Stimulated activated CD8-positive, alpha-beta memory T cell treated with anti-CD3 and anti-CD28 coated beads, Interleukin-7, amount 100 ng/mL, for 48 hours (primary cell): ENCODE measurements around the gene AHCTF1.

Experiments used
- DNase-seq, 2 donors: peaks; one replicate each; pipeline ENCODE4 v3.0.0-alpha.2; 2020; ENCODE audit warnings: low read depth in 1 of 2; ENCODE audit errors: extremely low read depth in 1 of 2

The AHCTF1 gene, protein sequence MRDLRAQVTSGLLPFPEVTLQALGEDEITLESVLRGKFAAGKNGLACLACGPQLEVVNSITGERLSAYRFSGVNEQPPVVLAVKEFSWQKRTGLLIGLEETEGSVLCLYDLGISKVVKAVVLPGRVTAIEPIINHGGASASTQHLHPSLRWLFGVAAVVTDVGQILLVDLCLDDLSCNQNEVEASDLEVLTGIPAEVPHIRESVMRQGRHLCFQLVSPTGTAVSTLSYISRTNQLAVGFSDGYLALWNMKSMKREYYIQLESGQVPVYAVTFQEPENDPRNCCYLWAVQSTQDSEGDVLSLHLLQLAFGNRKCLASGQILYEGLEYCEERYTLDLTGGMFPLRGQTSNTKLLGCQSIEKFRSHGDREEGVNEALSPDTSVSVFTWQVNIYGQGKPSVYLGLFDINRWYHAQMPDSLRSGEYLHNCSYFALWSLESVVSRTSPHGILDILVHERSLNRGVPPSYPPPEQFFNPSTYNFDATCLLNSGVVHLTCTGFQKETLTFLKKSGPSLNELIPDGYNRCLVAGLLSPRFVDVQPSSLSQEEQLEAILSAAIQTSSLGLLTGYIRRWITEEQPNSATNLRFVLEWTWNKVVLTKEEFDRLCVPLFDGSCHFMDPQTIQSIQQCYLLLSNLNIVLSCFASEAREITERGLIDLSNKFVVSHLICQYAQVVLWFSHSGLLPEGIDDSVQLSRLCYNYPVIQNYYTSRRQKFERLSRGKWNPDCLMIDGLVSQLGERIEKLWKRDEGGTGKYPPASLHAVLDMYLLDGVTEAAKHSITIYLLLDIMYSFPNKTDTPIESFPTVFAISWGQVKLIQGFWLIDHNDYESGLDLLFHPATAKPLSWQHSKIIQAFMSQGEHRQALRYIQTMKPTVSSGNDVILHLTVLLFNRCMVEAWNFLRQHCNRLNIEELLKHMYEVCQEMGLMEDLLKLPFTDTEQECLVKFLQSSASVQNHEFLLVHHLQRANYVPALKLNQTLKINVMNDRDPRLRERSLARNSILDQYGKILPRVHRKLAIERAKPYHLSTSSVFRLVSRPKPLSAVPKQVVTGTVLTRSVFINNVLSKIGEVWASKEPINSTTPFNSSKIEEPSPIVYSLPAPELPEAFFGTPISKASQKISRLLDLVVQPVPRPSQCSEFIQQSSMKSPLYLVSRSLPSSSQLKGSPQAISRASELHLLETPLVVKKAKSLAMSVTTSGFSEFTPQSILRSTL (N-terminal part only)

GRCh38 chr1:246931549-246932365 lies at the start of gene AHCTF1:
TSS of gene AHCTF1 (minus strand) at chr1:246931948. CDS start at chr1:246918370, 13,578 bp downstream.
- peak; percentile 81 to 89 for DNase-seq

DNA sequence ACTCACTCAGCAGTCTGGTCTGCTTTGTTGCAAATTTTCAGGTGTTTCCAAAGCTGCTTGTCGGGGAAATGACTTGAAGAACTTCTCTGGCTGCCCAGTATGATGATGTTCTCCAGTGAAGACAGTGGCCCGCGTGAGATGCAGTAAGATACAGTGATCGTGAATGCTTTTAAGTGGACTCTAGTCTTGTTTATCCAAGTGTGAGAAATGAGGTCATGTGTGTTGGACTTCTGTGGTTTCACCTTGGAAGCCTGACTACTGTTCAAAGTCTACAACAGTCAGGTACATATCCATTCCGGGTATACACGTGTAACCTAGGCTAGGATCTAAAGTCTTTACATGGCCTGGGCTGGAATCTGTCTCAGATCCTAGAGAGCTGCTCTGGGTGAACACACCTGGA lies 47.0 kb upstream of the AHCTF1 start:
- DNase-seq: no peak

DNA sequence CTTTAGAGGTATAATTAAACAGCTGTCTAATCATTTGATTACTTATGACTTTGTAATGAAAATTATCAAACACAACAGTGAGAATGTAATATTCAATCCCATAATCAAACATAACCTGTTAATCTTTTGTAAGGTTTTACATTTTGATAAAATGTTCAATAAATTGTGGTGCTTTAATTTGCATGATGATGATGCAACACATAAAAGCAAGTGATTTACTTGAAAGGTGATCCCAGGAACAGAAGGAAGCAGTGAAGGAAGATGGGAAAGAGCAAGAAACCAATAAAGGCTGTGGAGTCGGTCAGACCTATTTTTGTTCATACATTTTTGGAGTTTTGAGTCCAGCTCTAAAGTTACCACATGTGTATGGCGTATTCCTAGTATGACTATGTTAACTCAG lies 46.5 kb upstream of the AHCTF1 start:
- DNase-seq: no peak

- DNase-seq: no peak
Observed at GRCh38 chr1:246971969-246972368, 40.2 kb upstream of the AHCTF1 start.

- peak; percentile 5 to 6 for DNase-seq
Observed at GRCh38 chr1:246971090-246971721, 39.5 kb upstream of the AHCTF1 start.

GRCh38 chr1:246969621-246970020 lies 37.9 kb upstream of the AHCTF1 start:
- no peak for DNase-seq

DNA sequence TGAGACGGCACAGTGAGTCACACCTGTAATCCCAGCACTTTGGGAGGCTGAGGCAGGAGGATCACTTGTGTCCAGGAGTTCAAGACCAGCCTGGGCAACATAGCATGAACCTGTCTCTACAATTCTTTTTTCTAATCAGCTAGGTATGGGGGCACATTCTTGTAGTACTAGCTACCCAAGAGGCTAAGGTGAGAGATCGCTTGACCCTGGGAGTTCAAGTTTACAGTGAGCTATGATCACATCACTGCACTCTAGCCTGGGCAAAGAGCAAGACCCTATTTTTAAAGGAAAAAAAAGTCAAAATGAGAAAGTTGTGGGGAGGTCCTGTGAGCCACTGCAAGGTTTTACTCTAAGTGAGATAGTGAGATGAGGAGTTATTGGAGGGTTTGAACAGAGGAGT lies 34.8 kb upstream of the AHCTF1 start:
- no peak for DNase-seq

DNA sequence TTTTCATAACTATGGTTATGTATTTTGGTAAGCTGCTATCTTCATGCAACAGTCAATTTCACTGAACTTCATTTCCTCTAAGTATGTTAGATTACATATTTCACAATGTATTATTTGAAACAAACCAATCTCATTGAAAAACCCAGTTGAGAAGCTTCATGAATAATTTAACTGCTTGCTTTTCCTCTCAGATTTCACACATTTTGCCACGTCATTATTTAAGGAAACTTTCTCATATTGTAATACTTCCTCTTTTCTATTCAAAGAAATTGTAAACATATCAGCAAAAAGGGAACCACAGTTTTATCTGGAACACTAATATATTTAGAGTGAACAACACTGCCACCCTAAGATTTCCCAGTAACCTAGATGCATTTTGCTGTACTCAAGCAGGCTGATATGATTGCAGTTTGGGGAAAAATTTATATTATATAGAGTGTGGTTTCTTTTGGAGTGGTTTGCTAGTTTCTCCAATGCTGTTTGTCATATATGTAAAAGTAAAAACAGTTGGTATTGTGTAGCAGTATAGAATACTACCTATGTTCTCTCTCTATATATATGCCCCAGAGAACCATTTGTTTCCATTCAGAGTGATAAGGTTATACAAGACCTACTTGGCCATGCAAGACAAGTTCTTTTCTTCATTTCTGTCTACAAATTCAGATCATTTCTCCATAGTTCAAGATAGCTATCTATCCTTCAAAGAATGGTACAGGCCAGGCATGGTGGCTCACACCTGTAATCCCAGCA lies 28.4 kb upstream of the AHCTF1 start:
- no peak for DNase-seq

DNA sequence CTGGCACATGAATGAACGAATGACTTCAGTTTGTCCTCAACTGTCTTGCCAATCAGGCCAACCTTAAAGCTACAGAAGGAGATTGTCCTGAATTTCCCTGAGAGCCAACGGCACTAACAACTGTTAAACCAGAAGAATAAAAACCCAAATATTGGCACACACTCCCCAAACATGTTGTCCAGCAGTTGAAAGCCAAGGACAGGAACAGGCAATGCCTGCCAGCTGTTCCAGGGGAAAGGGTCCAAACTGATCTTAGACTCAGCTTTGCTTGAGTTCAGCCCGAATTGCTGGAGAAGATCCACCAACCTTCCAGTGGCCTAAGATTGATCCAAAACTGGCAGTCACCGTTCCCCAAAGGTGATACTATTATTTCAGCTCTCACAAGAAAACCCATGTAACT lies 22.4 kb upstream of the AHCTF1 start:
- DNase-seq: no peak

GRCh38 chr1:246951413-246951812 lies 19.7 kb upstream of the AHCTF1 start:
- DNase-seq: no peak

DNA sequence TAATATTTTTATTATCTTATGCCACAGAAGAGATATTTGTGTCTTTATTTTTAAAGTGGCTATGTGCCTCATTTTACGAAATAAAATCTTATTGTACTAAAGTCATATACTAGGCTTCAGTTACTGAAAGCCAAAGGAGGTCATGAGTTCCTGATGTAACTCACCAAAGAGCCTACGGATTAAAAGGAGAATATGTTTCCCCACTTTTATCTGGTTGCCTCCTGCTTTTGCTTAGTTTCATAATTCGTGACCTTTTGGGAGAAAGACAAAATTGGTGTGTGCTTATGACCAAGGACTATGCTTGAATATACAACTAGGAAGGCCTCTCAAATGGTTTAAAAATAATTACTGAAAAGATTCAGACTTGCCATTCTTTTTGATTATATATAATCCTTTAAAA lies 18.2 kb upstream of the AHCTF1 start:
- no peak for DNase-seq

DNA sequence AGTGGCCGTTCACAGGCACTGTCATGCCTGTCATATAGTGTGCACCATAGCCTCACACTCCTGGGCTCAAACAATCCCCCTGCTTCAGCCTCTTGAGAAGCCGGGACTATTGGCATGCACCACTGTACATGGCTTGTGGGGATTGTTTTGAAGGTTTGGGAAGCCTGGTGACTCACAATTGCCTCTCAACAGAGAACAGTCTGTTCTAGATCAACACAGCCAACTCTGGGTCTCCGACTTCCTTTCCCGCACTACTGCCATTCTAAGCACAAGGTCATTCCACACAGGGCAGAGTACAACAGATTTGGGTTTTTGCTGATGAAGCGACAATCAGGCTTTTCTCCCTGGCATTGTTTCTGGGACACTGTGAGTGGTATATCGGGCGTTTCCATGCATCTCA lies 15.5 kb upstream of the AHCTF1 start:
- DNase-seq: no peak

GRCh38 chr1:246946366-246946765 lies 14.6 kb upstream of the AHCTF1 start:
- no peak for DNase-seq

GRCh38 chr1:246934765-246935164 lies 3.0 kb upstream of the AHCTF1 start:
- DNase-seq: no peak

GRCh38 chr1:246933893-246934292 lies 2.1 kb upstream of the AHCTF1 start:
- no peak for DNase-seq

DNA sequence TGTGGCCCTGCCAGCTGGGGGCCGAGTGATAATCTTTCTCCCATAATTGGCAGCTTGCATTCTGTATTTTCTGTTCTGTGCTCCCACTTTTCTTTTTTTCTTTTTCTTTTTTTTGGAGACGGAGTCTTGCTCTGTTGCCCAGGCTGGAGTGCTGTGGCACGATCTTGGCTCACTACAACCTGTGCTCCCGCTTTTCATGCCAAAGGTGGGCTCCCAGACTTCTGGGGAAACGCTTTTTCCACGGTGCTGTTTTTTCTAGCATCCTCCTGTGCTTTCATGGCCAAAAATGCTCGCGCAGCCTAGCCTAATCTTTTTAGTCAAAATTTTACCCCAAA lies 585 bp upstream of the AHCTF1 start:
- DNase-seq: no peak

- peak; percentile 11 to 21 for DNase-seq
Observed at GRCh38 chr1:246930830-246931548, 759 bp downstream of the AHCTF1 start.

DNA sequence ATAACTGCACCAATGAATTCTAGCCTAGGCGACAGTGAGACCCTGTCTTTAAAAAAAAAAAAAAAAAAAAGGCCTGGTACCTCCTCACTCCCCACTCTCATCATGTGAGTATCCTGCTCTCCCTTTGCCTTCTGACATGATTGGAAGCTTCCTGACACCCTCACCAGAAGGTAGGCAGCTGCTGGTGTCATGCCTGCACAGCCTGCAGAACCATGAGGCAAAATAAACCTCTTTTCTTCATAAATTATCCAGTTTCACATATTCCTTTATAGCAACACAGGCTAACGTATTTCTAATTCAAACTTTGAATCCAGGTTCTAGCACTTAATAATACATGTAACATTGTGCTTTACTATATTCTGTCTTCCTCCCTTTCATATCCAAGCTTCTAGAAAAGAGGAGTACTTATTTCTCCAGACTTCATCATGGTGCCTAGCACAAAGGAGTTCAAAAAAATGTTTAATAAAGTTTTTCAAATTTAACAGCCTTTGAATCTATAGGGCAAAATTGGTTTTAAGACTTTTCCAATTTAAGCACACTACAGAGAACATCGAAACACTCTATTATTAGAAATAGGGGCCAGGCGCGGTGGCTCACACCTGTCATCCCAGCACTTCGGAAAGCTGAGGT lies 5.6 kb downstream of the AHCTF1 start:
- DNase-seq: no peak
